Mammary epithelial cell (primary cell): ENCODE results near the gene KCNN2.

ENCODE experiments used
- CTCF ChIP-seq, 2 donors: IDR thresholded peaks in 1 of 2; conservative IDR thresholded peaks in 1 of 2; 2 replicates each; pipeline ENCODE4 v1.5.1; 2011 to 2012; ENCODE audit warnings: inconsistent platforms in 2 of 2, low read length in 2 of 2, mild to moderate bottlenecking in 2 of 2, control low read depth in 1 of 2, low read depth in 1 of 2; ENCODE audit not compliant: insufficient read depth in 1 of 2; ENCODE audit errors: extremely low read depth in 1 of 2
- EZH2 ChIP-seq: IDR thresholded peaks from 2 replicates; pipeline ENCODE4 v1.6.1; 2012; ENCODE audit warnings: low read length, inconsistent platforms, borderline replicate concordance

GRCh38 chr5:114402206-114402605, 40.3 kb downstream of the KCNN2 start:
- TF ChIP-seq CTCF (conservative IDR thresholded peaks at IDR 0.05 in 1 of 2, IDR thresholded peaks at IDR 0.05 in 1 of 2; ENCODE audit: extremely low read depth in 1 of 2, insufficient read depth in 1 of 2, low read depth in 1 of 2, low read length in 2 of 2) (no peak), EZH2 (no peak)
